HepG2 (cell line): ENCODE results near the gene UQCRHL. TPM values are rescaled to one million over a fixed set of nuclear protein-coding genes. Genes with fewer than 3 reads are reported as not detected.

Experiments used
- ARNTL ChIP-seq: sonication (generic); formaldehyde crosslinking; IDR thresholded peaks from 2 replicates; pipeline ENCODE4 v1.4.0; 2020; ENCODE audit warnings: mild to moderate bottlenecking, missing genetic modification reagents
- DR1 ChIP-seq: sonication (generic); formaldehyde crosslinking; IDR thresholded peaks from 2 replicates; pipeline ENCODE4 v1.8.0; 2021; ENCODE audit warnings: mild to moderate bottlenecking, missing genetic modification reagents, inconsistent platforms
- ELF3 ChIP-seq: IDR thresholded peaks from 2 replicates; pipeline ENCODE4 v1.6.1; 2016; ENCODE audit warnings: missing genetic modification reagents, missing compliant biosample characterization
- FOXA3 ChIP-seq: IDR thresholded peaks from 2 replicates; pipeline ENCODE4 v1.6.1; 2016; ENCODE audit warnings: missing genetic modification reagents, missing compliant biosample characterization
- HCFC1 ChIP-seq: fragments of 150-350 bp; IDR thresholded peaks from 2 replicates; pipeline ENCODE4 v1.6.1; 2014; ENCODE audit warnings: low read depth, low read length
- MYNN ChIP-seq: sonication (generic); formaldehyde crosslinking; IDR thresholded peaks from 2 replicates; pipeline ENCODE4 v1.4.0; 2020; ENCODE audit warnings: mild to moderate bottlenecking, low read depth, missing genetic modification reagents
- NFE2L1 ChIP-seq: sonication (generic); formaldehyde crosslinking; IDR thresholded peaks from 2 replicates; pipeline ENCODE4 v1.4.0; 2020; ENCODE audit warnings: missing genetic modification reagents, mild to moderate bottlenecking, borderline replicate concordance
- POLR2A ChIP-seq, 2 experiments: IDR thresholded peaks; 2 replicates each; pipeline ENCODE4 v1.6.1; 2011; ENCODE audit warnings: low read depth in 2 of 2, low read length in 2 of 2, mild to moderate bottlenecking in 1 of 2, moderate library complexity in 1 of 2; ENCODE audit not compliant: insufficient read depth in 1 of 2
- PPARG ChIP-seq: conservative IDR thresholded peaks from 2 replicates; pipeline ENCODE4 v1.6.1; 2016; ENCODE audit warnings: missing biosample characterization, missing genetic modification reagents
- SCMH1 ChIP-seq: sonication (generic); formaldehyde crosslinking; IDR thresholded peaks from 2 replicates; pipeline ENCODE4 v1.9.0; 2021; ENCODE audit warnings: missing genetic modification reagents, mild to moderate bottlenecking, borderline replicate concordance
- TAF1 ChIP-seq: sonication (generic); formaldehyde crosslinking; IDR thresholded peaks from 2 replicates; pipeline ENCODE4 v1.4.0; 2020; ENCODE audit warnings: missing genetic modification reagents
- ZFAT ChIP-seq: sonication (generic); formaldehyde crosslinking; conservative IDR thresholded peaks from 2 replicates; pipeline ENCODE4 v1.8.1; 2023; ENCODE audit warnings: missing genetic modification reagents, inconsistent platforms
- polyA plus RNA-seq, 8 experiments: library from polyadenylated mRNA; depleted of rRNA in 3 of 8; stranded (reverse) in 7 of 8; unstranded in 1 of 8; fragments of >200 nt; fragmentation: Illumina TruSeq in 4 of 8; extraction: Trizol in 4 of 8; gene quantifications; 2 replicates each; pipeline versions ENCODE4 v1.2.1 to v1.2.3, GENCODE V29; 2011 to 2016; ENCODE audit warnings: low read depth in 4 of 8, missing spikeins in 1 of 8, mixed read lengths in 1 of 8; ENCODE audit not compliant: insufficient read depth in 1 of 8
- total RNA-seq, 5 experiments: library from RNA; depleted of rRNA; stranded (reverse); fragments of >200 nt; fragmentation: Illumina TruSeq; extraction: Trizol; gene quantifications; 2 replicates each; pipeline ENCODE4 v1.2.3, GENCODE V29; 2016; ENCODE audit warnings: low read depth in 1 of 5
- TF ChIP-seq, protein P1 (sequence below): IDR thresholded peaks from 2 replicates; pipeline ENCODE4 v1.6.1; 2012; ENCODE audit warnings: low read depth, low read length, improper control_type of control experiment
- TF ChIP-seq, protein P2 (sequence below): sonication (generic); formaldehyde crosslinking; IDR thresholded peaks from 2 replicates; pipeline ENCODE4 v1.4.0; 2020; ENCODE audit warnings: missing genetic modification reagents, mild to moderate bottlenecking, borderline replicate concordance
- TF ChIP-seq, protein P3 (sequence below): sonication (generic); formaldehyde crosslinking; IDR thresholded peaks from 2 replicates; pipeline ENCODE4 v1.5.0; 2020; ENCODE audit warnings: missing genetic modification reagents
- TF ChIP-seq, protein P4 (sequence below): sonication (generic); formaldehyde crosslinking; IDR thresholded peaks from 2 replicates; pipeline ENCODE4 v1.4.0; 2020; ENCODE audit warnings: missing genetic modification reagents; ENCODE audit errors: not compliant biosample characterization
- TF ChIP-seq, protein P5 (sequence below): sonication (generic); formaldehyde crosslinking; IDR thresholded peaks from 2 replicates; pipeline ENCODE4 v1.4.0; 2020; ENCODE audit warnings: missing genetic modification reagents, borderline replicate concordance
- TF ChIP-seq, protein P6 (sequence below): sonication (generic); formaldehyde crosslinking; IDR thresholded peaks from 2 replicates; pipeline ENCODE4 v1.4.0; 2020; ENCODE audit warnings: mild to moderate bottlenecking, missing genetic modification reagents

UQCRHL gene
- total and polyA plus RNA-seq, 2 of the 13 experiments (the other 11 are each of a cell fraction or from before 2014, with no cell fraction given) = 1.8 to 2.3 TPM

DNA sequence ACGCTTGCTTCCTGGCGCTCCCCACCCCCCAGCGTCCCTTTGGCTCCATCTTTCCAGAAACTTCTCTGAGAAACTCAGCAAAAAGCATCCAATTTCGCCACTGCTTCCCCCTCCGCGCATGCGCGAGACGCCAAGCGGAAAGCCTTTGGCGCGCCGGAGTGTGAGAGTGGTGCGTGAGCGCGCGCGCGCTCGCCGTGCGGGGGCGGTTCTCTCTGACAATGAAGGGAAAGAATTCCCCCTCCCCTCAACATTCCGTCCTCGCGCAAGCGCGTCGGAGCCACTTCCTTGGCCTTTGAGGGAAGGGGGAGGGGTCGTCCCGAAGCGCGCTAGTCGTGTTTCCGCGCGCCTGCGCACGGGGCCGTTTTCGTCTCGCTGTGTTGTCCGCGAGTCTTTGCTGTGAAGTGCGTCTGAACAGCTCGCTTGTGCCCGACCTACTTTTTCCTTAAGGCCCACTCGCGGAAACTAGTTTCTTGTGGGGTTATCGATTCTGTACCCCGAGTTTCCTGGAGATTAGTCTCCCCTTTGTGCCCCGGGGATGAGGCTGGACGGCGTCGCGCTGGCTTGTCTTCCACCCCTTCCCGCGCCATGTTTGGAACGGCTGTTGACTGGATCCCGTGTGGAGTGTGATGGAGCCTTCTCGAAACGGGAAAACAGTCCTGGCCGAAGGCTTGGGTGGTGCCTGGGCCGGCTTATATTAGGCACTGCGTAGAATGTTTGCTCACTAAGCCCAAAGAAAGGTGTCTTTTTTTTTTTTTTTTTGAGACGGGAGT, 28.5 kb upstream of the UQCRHL start (continued):
- TF ChIP-seq, protein P1, sequence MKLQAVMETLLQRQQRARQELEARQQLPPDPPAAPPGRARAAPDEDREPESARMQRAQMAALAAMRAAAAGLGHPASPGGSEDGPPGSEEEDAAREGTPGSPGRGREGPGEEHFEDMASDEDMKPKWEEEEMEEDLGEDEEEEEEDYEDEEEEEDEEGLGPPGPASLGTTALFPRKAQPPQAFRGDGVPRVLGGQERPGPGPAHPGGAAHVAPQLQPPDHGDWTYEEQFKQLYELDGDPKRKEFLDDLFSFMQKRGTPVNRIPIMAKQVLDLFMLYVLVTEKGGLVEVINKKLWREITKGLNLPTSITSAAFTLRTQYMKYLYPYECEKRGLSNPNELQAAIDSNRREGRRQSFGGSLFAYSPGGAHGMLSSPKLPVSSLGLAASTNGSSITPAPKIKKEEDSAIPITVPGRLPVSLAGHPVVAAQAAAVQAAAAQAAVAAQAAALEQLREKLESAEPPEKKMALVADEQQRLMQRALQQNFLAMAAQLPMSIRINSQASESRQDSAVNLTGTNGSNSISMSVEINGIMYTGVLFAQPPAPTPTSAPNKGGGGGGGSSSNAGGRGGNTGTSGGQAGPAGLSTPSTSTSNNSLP = no peak
- TF ChIP-seq, protein P2, sequence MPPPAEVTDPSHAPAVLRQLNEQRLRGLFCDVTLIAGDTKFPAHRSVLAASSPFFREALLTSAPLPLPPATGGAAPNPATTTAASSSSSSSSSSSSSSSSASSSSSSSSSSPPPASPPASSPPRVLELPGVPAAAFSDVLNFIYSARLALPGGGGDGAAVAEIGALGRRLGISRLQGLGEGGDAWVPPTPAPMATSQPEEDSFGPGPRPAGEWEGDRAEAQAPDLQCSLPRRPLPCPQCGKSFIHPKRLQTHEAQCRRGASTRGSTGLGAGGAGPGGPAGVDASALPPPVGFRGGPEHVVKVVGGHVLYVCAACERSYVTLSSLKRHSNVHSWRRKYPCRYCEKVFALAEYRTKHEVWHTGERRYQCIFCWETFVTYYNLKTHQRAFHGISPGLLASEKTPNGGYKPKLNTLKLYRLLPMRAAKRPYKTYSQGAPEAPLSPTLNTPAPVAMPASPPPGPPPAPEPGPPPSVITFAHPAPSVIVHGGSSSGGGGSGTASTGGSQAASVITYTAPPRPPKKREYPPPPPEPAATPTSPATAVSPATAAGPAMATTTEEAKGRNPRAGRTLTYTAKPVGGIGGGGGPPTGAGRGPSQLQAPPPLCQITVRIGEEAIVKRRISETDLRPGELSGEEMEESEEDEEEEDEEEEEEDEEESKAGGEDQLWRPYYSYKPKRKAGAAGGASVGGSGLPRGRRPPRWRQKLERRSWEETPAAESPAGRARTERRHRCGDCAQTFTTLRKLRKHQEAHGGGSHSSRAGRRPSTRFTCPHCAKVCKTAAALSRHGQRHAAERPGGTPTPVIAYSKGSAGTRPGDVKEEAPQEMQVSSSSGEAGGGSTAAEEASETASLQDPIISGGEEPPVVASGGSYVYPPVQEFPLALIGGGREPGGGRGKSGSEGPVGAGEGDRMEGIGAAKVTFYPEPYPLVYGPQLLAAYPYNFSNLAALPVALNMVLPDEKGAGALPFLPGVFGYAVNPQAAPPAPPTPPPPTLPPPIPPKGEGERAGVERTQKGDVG (CRISPR knock-in tag) = peak; percentile 84; the same call in 1 of the 2 replicates
- TF ChIP-seq MYNN (CRISPR knock-in tag) (no peak), ELF3 (CRISPR knock-in tag) (peak; percentile 73; the same call in 1 of the 2 replicates), POLR2A (IDR thresholded peaks at IDR 0.05; ENCODE audit: insufficient read depth in 1 of 2, low read depth in 2 of 2, low read length in 2 of 2) (peak; percentile 82 to 84), FOXA3 (CRISPR knock-in tag) (no peak; the same call in 1 of the 2 replicates), ZFAT (no peak), TAF1 (peak; percentile 74), SCMH1 (CRISPR knock-in tag) (no peak), ARNTL (CRISPR knock-in tag) (no peak), PPARG (CRISPR knock-in tag) (peak; percentile 52; the same call in 1 of the 2 replicates), HCFC1 (0 out of 2 replicates have a peak, but pooled peaks have one; percentile 7), NFE2L1 (no peak), DR1 (0 out of 2 replicates have a peak, but pooled peaks have one; percentile 49)
- TF ChIP-seq, protein P3, sequence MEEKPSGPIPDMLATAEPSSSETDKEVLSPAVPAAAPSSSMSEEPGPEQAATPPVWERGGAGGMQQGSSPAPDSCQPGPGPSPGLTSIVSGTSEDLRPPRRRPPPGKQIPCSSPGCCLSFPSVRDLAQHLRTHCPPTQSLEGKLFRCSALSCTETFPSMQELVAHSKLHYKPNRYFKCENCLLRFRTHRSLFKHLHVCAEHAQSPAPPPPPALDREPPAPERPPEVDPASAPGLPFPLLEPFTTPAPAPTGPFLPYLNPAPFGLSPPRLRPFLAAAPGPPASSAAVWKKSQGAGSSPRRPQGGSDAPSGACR = no peak
- TF ChIP-seq, protein P4, sequence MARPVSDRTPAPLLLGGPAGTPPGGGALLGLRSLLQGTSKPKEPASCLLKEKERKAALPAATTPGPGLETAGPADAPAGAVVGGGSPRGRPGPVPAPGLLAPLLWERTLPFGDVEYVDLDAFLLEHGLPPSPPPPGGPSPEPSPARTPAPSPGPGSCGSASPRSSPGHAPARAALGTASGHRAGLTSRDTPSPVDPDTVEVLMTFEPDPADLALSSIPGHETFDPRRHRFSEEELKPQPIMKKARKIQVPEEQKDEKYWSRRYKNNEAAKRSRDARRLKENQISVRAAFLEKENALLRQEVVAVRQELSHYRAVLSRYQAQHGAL = peak; percentile 34
- TF ChIP-seq, protein P5, sequence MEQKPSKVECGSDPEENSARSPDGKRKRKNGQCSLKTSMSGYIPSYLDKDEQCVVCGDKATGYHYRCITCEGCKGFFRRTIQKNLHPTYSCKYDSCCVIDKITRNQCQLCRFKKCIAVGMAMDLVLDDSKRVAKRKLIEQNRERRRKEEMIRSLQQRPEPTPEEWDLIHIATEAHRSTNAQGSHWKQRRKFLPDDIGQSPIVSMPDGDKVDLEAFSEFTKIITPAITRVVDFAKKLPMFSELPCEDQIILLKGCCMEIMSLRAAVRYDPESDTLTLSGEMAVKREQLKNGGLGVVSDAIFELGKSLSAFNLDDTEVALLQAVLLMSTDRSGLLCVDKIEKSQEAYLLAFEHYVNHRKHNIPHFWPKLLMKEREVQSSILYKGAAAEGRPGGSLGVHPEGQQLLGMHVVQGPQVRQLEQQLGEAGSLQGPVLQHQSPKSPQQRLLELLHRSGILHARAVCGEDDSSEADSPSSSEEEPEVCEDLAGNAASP (CRISPR knock-in tag) = 0 out of 2 replicates have a peak, but pooled peaks have one; percentile 56
- TF ChIP-seq, protein P6, sequence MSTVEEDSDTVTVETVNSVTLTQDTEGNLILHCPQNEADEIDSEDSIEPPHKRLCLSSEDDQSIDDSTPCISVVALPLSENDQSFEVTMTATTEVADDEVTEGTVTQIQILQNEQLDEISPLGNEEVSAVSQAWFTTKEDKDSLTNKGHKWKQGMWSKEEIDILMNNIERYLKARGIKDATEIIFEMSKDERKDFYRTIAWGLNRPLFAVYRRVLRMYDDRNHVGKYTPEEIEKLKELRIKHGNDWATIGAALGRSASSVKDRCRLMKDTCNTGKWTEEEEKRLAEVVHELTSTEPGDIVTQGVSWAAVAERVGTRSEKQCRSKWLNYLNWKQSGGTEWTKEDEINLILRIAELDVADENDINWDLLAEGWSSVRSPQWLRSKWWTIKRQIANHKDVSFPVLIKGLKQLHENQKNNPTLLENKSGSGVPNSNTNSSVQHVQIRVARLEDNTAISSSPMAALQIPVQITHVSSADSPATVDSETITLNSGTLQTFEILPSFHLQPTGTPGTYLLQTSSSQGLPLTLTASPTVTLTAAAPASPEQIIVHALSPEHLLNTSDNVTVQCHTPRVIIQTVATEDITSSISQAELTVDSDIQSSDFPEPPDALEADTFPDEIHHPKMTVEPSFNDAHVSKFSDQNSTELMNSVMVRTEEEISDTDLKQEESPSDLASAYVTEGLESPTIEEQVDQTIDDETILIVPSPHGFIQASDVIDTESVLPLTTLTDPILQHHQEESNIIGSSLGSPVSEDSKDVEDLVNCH (CRISPR knock-in tag) = no peak
